IPS-18a (cell line): Measurements from ENCODE around the gene PRAMEF12.
"Not testable (repeated sequence)": the region's sequence is repeated elsewhere in the genome, so short reads cannot be mapped to it uniquely, and the experiment has no call there.

Experiments used
- H3K27ac ChIP-seq: one replicate; pipeline ENCODE4 v1.5.1; 2013; ENCODE audit warnings: low read length
- H3K27me3 ChIP-seq: one replicate; pipeline ENCODE4 v1.6.1; 2013; ENCODE audit warnings: mild to moderate bottlenecking, low read length; ENCODE audit not compliant: control insufficient read depth, insufficient read depth
- H3K36me3 ChIP-seq: one replicate; pipeline ENCODE4 v1.6.1; 2013; ENCODE audit warnings: low read depth, low read length; ENCODE audit not compliant: control insufficient read depth
- H3K4me1 ChIP-seq: one replicate; pipeline ENCODE4 v1.6.1; 2013; ENCODE audit warnings: low read depth, low read length; ENCODE audit not compliant: control insufficient read depth
- H3K4me3 ChIP-seq: one replicate; pipeline ENCODE4 v1.5.1; 2013; ENCODE audit warnings: low read length
- H3K9ac ChIP-seq: one replicate; pipeline ENCODE4 v1.6.1; 2013; ENCODE audit warnings: mild to moderate bottlenecking, low read length, moderate library complexity
- H3K9me3 ChIP-seq: one replicate; pipeline ENCODE4 v1.6.1; 2013; ENCODE audit warnings: low read depth, low read length; ENCODE audit not compliant: control insufficient read depth

Gene PRAMEF12

GRCh38 chr1:12809933-12810332 lies 36.4 kb downstream of the PRAMEF12 start:
- H3K27me3 ChIP-seq, result no peaks in the 10 kb centered on the region
- H3K9ac ChIP-seq, result no peak overlapping the region
- peaks cover 29% of the 10 kb centered on the region for H3K9me3 ChIP-seq
- no peak overlapping the region for H3K27ac ChIP-seq
- H3K4me3 ChIP-seq, result no peak overlapping the region
- no peaks in the 10 kb centered on the region for H3K36me3 ChIP-seq
- no peaks in the 10 kb centered on the region for H3K4me1 ChIP-seq

- H3K27me3 ChIP-seq, result no peaks in the 10 kb centered on the region
Observed at GRCh38 chr1:12810691-12811408, 37.3 kb downstream of the PRAMEF12 start.

DNA sequence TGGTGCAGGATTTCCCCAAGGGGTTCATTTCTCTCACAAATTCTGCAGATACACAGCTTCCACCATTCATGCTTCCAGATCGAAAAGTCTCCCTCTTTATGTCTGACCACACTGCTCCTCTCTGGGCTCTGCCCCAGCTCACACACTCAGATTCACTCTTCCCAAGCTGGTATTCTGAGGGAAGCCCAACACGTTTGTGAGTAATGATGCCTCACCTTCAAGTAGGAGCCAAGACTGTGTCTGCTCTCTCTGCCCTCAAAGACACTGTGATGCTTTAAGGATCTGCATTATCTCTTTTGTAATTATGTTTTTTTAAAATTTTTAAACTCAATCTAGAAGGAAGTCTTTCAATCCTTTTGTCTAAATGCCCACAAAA lies 37.9 kb downstream of the PRAMEF12 start:
- Histone ChIP-seq H3K9me3 (peaks cover 25% of the 10 kb centered on the region), H3K36me3 (no peaks in the 10 kb centered on the region), H3K4me1 (no peaks in the 10 kb centered on the region), H3K9ac (no peak overlapping the region), H3K27me3 (no peaks in the 10 kb centered on the region), H3K27ac (no peak overlapping the region), H3K4me3 (no peak overlapping the region)

More at GRCh38 chr1:12810691-12811408, 37.3 kb downstream of the PRAMEF12 start:
- Histone ChIP-seq H3K9me3 (peaks cover 28% of the 10 kb centered on the region), H3K9ac (no peak overlapping the region), H3K27ac (no peak overlapping the region), H3K36me3 (no peaks in the 10 kb centered on the region), H3K4me1 (no peaks in the 10 kb centered on the region), H3K4me3 (no peak overlapping the region)

- not testable (repeated sequence) for H3K27me3 ChIP-seq
Observed at GRCh38 chr1:12819061-12819460, 45.5 kb downstream of the PRAMEF12 start.

More at GRCh38 chr1:12819061-12819460, 45.5 kb downstream of the PRAMEF12 start:
- not testable (repeated sequence) for H3K27ac ChIP-seq, H3K9ac ChIP-seq, H3K4me1 ChIP-seq, H3K9me3 ChIP-seq, H3K36me3 ChIP-seq, H3K4me3 ChIP-seq
